B cell (primary cell): ENCODE measurements around the gene CATSPER1. TPM values are rescaled to one million over a fixed set of nuclear protein-coding genes. Genes with fewer than 3 reads are reported as not detected.
A peak's percentile ranks its signal among the peaks of the same experiment; 100 is the strongest.

Experiments used
- ATAC-seq: fragments of 200-7000 bp; cut with Tn5 transposase; one replicate; pipeline ENCODE4 v1.10.0; 2021; ENCODE audit warnings: low read depth, mild to moderate bottlenecking, moderate number of reproducible peaks, moderate library complexity
- CTCF ChIA-PET: fragments of 350-600 bp; sonication (Branson Sonifier 250); formaldehyde crosslinking; loops from one replicate; lab custom pipeline; 2021; ENCODE audit warnings: antibody characterized with exemption, inconsistent platforms; lab: Charles Lee
- POLR2A ChIA-PET: fragments of 350-600 bp; sonication (Branson Sonifier 250); formaldehyde crosslinking; loops from one replicate; lab custom pipeline; 2021; ENCODE audit warnings: antibody characterized with exemption; lab: Charles Lee
- DNase-seq: peaks from one replicate; pipeline ENCODE4 v3.0.0; 2013
- H2AFZ ChIP-seq: 2 replicates; pipeline ENCODE4 v1.6.1; 2012; ENCODE audit warnings: mild to moderate bottlenecking, low read depth, low read length; ENCODE audit not compliant: insufficient read depth, poor library complexity, severe bottlenecking
- H3K27ac ChIP-seq, 2 donors: 1 replicate in 1 of 2; 2 replicates in 1 of 2; pipeline ENCODE4 v1.5.1; 2012 to 2013; ENCODE audit warnings: low read length in 2 of 2, mild to moderate bottlenecking in 2 of 2, moderate library complexity in 1 of 2
- H3K27me3 ChIP-seq, 4 experiments: fragments of 200-600 bp in 1 of 4; sonication (generic) in 1 of 4; replicated peaks in 1 of 4; 1 replicate in 2 of 4; 2 replicates in 2 of 4; pipeline versions ENCODE4 v1.6.1 to v1.7.0; 2013 to 2016; ENCODE audit warnings: low read length in 3 of 4, mild to moderate bottlenecking in 2 of 4, mixed read lengths in 1 of 4, moderate library complexity in 1 of 4; ENCODE audit not compliant: insufficient read depth in 4 of 4, control insufficient read depth in 3 of 4; ENCODE audit errors: control extremely low read depth in 1 of 4
- H3K36me3 ChIP-seq, 2 experiments: replicated peaks in 1 of 2; 1 replicate in 1 of 2; 2 replicates in 1 of 2; pipeline versions ENCODE4 v1.6.1 to v1.7.1; 2013; ENCODE audit warnings: low read length in 1 of 2; ENCODE audit not compliant: insufficient read depth in 2 of 2, control insufficient read depth in 1 of 2; ENCODE audit errors: control extremely low read depth in 1 of 2, extremely low read depth in 1 of 2
- H3K4me1 ChIP-seq, 2 donors: fragments of 200-600 bp in 1 of 2; sonication (generic) in 1 of 2; 1 replicate in 1 of 2; 2 replicates in 1 of 2; pipeline versions ENCODE4 v1.5.1 to v1.6.1; 2013 to 2017; ENCODE audit warnings: low read length in 2 of 2; ENCODE audit not compliant: control insufficient read depth in 2 of 2, insufficient read depth in 2 of 2
- H3K4me2 ChIP-seq: replicated peaks from 2 replicates; pipeline ENCODE3; 2012; ENCODE audit warnings: mild to moderate bottlenecking, low read depth, low read length; ENCODE audit not compliant: poor library complexity, severe bottlenecking
- H3K4me3 ChIP-seq, 5 experiments: fragments of 200-600 bp in 1 of 5; sonication (generic) in 1 of 5; 1 replicate in 3 of 5; 2 replicates in 2 of 5; pipeline versions ENCODE4 v1.5.1 to v1.7.0; 2011 to 2016; ENCODE audit warnings: low read length in 4 of 5, mild to moderate bottlenecking in 4 of 5, low read depth in 2 of 5, control low read depth in 1 of 5, moderate library complexity in 1 of 5; ENCODE audit not compliant: insufficient read depth in 1 of 5; ENCODE audit errors: control extremely low read depth in 1 of 5, extremely low read depth in 1 of 5
- H3K79me2 ChIP-seq: fragments of 200-600 bp; sonication (generic); one replicate; pipeline ENCODE4 v1.6.0; 2016; ENCODE audit warnings: low read length; ENCODE audit not compliant: control insufficient read depth, insufficient read depth
- H3K9ac ChIP-seq: fragments of 200-600 bp; sonication (generic); 2 replicates; pipeline ENCODE4 v1.6.1; 2017; ENCODE audit warnings: mild to moderate bottlenecking, low read length, moderate library complexity
- H3K9me3 ChIP-seq, 3 donors: one replicate each; pipeline versions ENCODE4 v1.6.1 to v1.7.1; 2013; ENCODE audit warnings: low read length in 2 of 3; ENCODE audit not compliant: control insufficient read depth in 2 of 3, insufficient read depth in 1 of 3; ENCODE audit errors: control extremely low read depth in 1 of 3
- H4K20me1 ChIP-seq: 2 replicates; pipeline ENCODE4 v1.6.0; 2012; ENCODE audit warnings: mild to moderate bottlenecking, low read length; ENCODE audit not compliant: insufficient read depth, control insufficient read depth, poor library complexity, severe bottlenecking
- H3K27ac Mint-ChIP-seq: one replicate; pipeline ENCODE4 v1.8.0; 2021; ENCODE audit warnings: mixed read lengths
- H3K27me3 Mint-ChIP-seq: one replicate; pipeline ENCODE4 v1.8.0; 2021; ENCODE audit warnings: mixed read lengths
- H3K4me1 Mint-ChIP-seq: one replicate; pipeline ENCODE4 v1.8.0; 2021; ENCODE audit warnings: mixed read lengths
- H3K4me3 Mint-ChIP-seq: one replicate; pipeline ENCODE4 v1.8.0; 2021; ENCODE audit warnings: mixed read lengths
- H3K9me3 Mint-ChIP-seq: one replicate; pipeline ENCODE4 v1.8.0; 2022; ENCODE audit warnings: mixed read lengths; ENCODE audit not compliant: insufficient read depth
- CTCF ChIP-seq: fragments of 200-600 bp; IDR thresholded peaks from one replicate; pipeline ENCODE4 v1.8.0; 2022; ENCODE audit warnings: antibody characterized with exemption, mild to moderate bottlenecking
- EZH2 ChIP-seq: IDR thresholded peaks from 2 replicates; pipeline ENCODE4 v1.6.1; 2012; ENCODE audit warnings: borderline replicate concordance, low read depth, mild to moderate bottlenecking, moderate library complexity, low read length; ENCODE audit not compliant: insufficient read depth, poor library complexity, severe bottlenecking
- WGBS: methylation state at CpG from one replicate; pipeline ENCODE4 v1.1.5; 2013; ENCODE audit warnings: missing lambda C conversion rate; ENCODE audit not compliant: insufficient coverage; 5-methylcytosine and 5-hydroxymethylcytosine counted together
- intact Hi-C: fragments of 100-400 bp; cut with micrococcal nuclease; formaldehyde crosslinking; loops from one replicate; pipeline ENCODE4 v1.10.0; 2022
- polyA plus RNA-seq: library from polyadenylated mRNA; depleted of rRNA; stranded (reverse); fragments of >200 nt; gene quantifications from 2 replicates; pipeline ENCODE4 v1.2.3, GENCODE V29; 2012
- total RNA-seq, 2 donors: library from RNA; stranded (reverse); fragments of 120-200 nt in 1 of 2; gene quantifications; 1 replicate in 1 of 2; 2 replicates in 1 of 2; pipeline versions ENCODE4 v1.2.3 to v1.2.4, GENCODE V29; 2013 to 2022

CATSPER1 gene
- total and polyA plus RNA-seq, 2 donors (not counting 1 experiment from before 2014, with no cell fraction given): not detected

- H3K36me3 ChIP-seq: peaks cover 1 to 35% of the 10 kb centered on the region in 2 experiments
- no peaks in the 10 kb centered on the region for H3K9me3 Mint-ChIP-seq
- H3K4me1 ChIP-seq: peaks cover 16 to 25% of the 10 kb centered on the region in 2 donors
- no peak overlapping the region for H3K9ac ChIP-seq
- no peak overlapping the region for H3K4me2 ChIP-seq
- no peak overlapping the region for H3K4me3 ChIP-seq
- ChIA-PET CTCF (interaction anchor here (1.6 kb wide), 1 partner anchor 145 kb away, joined by 4 read pairs; the partner anchor contains the start of gene MUS81), POLR2A (no interaction called here)
- TF ChIP-seq EZH2 (no peak), CTCF (no peak)
- peak overlapping the region; percentile 56 for H3K27ac Mint-ChIP-seq
- no peaks in the 10 kb centered on the region for H3K27me3 Mint-ChIP-seq
- H3K27ac ChIP-seq: no peak overlapping the region
- ATAC-seq (no peak), DNase-seq (no peak)
- H3K4me1 Mint-ChIP-seq: peaks cover 34% of the 10 kb centered on the region
- intact Hi-C loops: loop anchor here (5.0 kb wide), 1 partner anchor 432 kb away; the partner anchor contains the start of genes FAM89B and ZNRD2
- 84% methylated on average over 2 of the region's 4 CpGs for WGBS
- H3K79me2 ChIP-seq: peaks cover 43% of the 10 kb centered on the region
- H4K20me1 ChIP-seq: peaks cover 51% of the 10 kb centered on the region
- no peak overlapping the region for H2AFZ ChIP-seq
- H3K27me3 ChIP-seq: no peaks in the 10 kb centered on the region
- peak overlapping the region; percentile 59 for H3K4me3 Mint-ChIP-seq
- no peaks in the 10 kb centered on the region for H3K9me3 ChIP-seq
Observed at GRCh38 chr11:66004186-66004585, 22.1 kb downstream of the CATSPER1 start.

DNA sequence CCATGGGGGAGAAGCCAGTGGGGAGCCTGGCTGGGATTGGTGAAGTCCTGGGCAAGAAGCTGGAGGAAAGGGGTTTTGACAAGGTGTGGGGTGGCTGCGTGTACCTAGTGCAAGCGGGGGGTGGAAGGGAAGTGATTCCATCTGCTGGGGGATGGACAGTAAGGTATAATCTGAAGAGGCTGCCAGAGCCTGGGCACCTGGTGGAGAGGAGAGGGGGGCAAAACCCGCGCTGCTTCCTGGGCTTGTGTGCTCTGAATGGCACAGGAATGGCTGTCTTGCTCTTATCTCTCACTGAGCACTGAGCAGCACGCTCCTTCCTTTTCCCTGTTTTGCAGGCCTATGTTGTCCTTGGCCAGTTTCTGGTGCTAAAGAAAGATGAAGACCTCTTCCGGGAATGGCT, 23.0 kb downstream of the CATSPER1 start:
- peaks cover 34% of the 10 kb centered on the region for H3K4me1 Mint-ChIP-seq
- Histone ChIP-seq H3K79me2 (peaks cover 46% of the 10 kb centered on the region), H3K4me1 (peaks cover 16 to 25% of the 10 kb centered on the region in 2 donors), H3K4me3 (peak overlapping the region in 4 of 5 experiments; percentile 75 to 100 (median 90)), H3K27me3 (no peaks in the 10 kb centered on the region), H3K36me3 (peaks cover 1 to 44% of the 10 kb centered on the region in 2 experiments), H3K4me2 (peak overlapping the region; percentile 85), H3K9me3 (no peaks in the 10 kb centered on the region), H3K27ac (peak overlapping the region; percentile 89 to 94), H2AFZ (no peak overlapping the region), H4K20me1 (peaks cover 60% of the 10 kb centered on the region), H3K9ac (peak overlapping the region; percentile 97)
- 83% methylated on average over 6 of the region's 6 CpGs for WGBS
- ChIA-PET CTCF (interaction anchor here (1.2 to 1.5 kb wide), 7 partner anchors 13 to 143 kb away, joined by 3 to 11 read pairs (median 7); partner anchors contain the start of genes CATSPER1, FIBP, MUS81 and SART1), POLR2A (interaction anchor here (0.7 to 1.5 kb wide), 5 partner anchors 49 to 542 kb away, joined by 3 to 8 read pairs (median 8); partner anchors contain the start of genes CCDC85B, SF3B2, SNX32 and ZDHHC24)
- TF ChIP-seq EZH2: no peak
- TF ChIP-seq CTCF: no peak
- DNase-seq (no peak), ATAC-seq (no peak)
- peak overlapping the region; percentile 90 for H3K27ac Mint-ChIP-seq
- no peaks in the 10 kb centered on the region for H3K27me3 Mint-ChIP-seq
- H3K9me3 Mint-ChIP-seq: no peaks in the 10 kb centered on the region
- peak overlapping the region; percentile 98 for H3K4me3 Mint-ChIP-seq
- intact Hi-C loops: loop anchor here (2.0 to 5.0 kb wide), 2 partner anchors 42 to 431 kb away; partner anchors contain the start of genes FAM89B and ZNRD2
